ENCODE results near the gene FMC1. TPM values are rescaled to one million over a fixed set of nuclear protein-coding genes. Genes with fewer than 3 reads are reported as not detected.
"Not testable (repeated sequence)": the region's sequence is repeated elsewhere in the genome, so short reads cannot be mapped to it uniquely, and the experiment has no call there.

The FMC1 gene
- polyA plus RNA-seq, 4 donors: 22.5 to 36.2 (median 27.0) TPM

GRCh38 chr7:139340037-139340807 lies 915 bp upstream of the FMC1 start:
- peak; percentile 99 to 100 (median 100) for DNase-seq (ENCODE audit: low read depth in 4 of 4, low spot score in 2 of 4)

- DNase-seq (ENCODE audit: low read depth in 4 of 4, low spot score in 2 of 4): peak in 1 of 4 donors; percentile 88
Measured at GRCh38 chr7:139340808-139341057, 404 bp upstream of the FMC1 start.

GRCh38 chr7:139341776-139342226 lies 664 bp downstream of the FMC1 start:
- DNase-seq (ENCODE audit: low read depth in 4 of 4, low spot score in 2 of 4): peak in 1 of 4 donors; percentile 58

- DNase-seq (ENCODE audit: low read depth in 4 of 4, low spot score in 2 of 4): no peak
Measured at GRCh38 chr7:139345042-139345441, 3.9 kb downstream of the FMC1 start.

GRCh38 chr7:139351027-139351426 lies 9.9 kb downstream of the FMC1 start:
- DNase-seq (ENCODE audit: low read depth in 4 of 4, low spot score in 2 of 4): no peak

- no peak for DNase-seq (ENCODE audit: low read depth in 4 of 4, low spot score in 2 of 4)
Measured at GRCh38 chr7:139354729-139355128, 13.6 kb downstream of the FMC1 start.

- no peak for DNase-seq (ENCODE audit: low read depth in 4 of 4, low spot score in 2 of 4)
Measured at GRCh38 chr7:139355320-139355719, 14.2 kb downstream of the FMC1 start.

- not testable (repeated sequence) for DNase-seq (ENCODE audit: low read depth in 4 of 4, low spot score in 2 of 4)
Measured at GRCh38 chr7:139357729-139358506, 16.8 kb downstream of the FMC1 start.

- DNase-seq (ENCODE audit: low read depth in 4 of 4, low spot score in 2 of 4): peak in 1 of 4 donors; percentile 59
Measured at GRCh38 chr7:139358541-139359365, 17.6 kb downstream of the FMC1 start.

- peak; percentile 98 to 100 (median 98) for DNase-seq (ENCODE audit: low read depth in 4 of 4, low spot score in 2 of 4)
Measured at GRCh38 chr7:139359366-139360209, 18.5 kb downstream of the FMC1 start, which contains the start of gene LUC7L2. TSS of gene LUC7L2 (plus strand) at chr7:139359894. CDS start at chr7:139360262, 368 bp downstream.

- DNase-seq (ENCODE audit: low read depth in 4 of 4, low spot score in 2 of 4): peak; percentile 78 to 92 (median 90)
Measured at GRCh38 chr7:139360210-139360947, 19.2 kb downstream of the FMC1 start.

- DNase-seq (ENCODE audit: low read depth in 4 of 4, low spot score in 2 of 4): no peak
Measured at GRCh38 chr7:139360948-139361307, 19.8 kb downstream of the FMC1 start.

GRCh38 chr7:139361523-139361922 lies 20.4 kb downstream of the FMC1 start:
- DNase-seq (ENCODE audit: low read depth in 4 of 4, low spot score in 2 of 4): no peak

GRCh38 chr7:139362302-139362701 lies 21.2 kb downstream of the FMC1 start:
- no peak for DNase-seq (ENCODE audit: low read depth in 4 of 4, low spot score in 2 of 4)

- no peak for DNase-seq (ENCODE audit: low read depth in 4 of 4, low spot score in 2 of 4)
Measured at GRCh38 chr7:139362981-139363380, 21.8 kb downstream of the FMC1 start.

GRCh38 chr7:139365336-139365735 lies 24.2 kb downstream of the FMC1 start:
- no peak for DNase-seq (ENCODE audit: low read depth in 4 of 4, low spot score in 2 of 4)

- no peak for DNase-seq (ENCODE audit: low read depth in 4 of 4, low spot score in 2 of 4)
Measured at GRCh38 chr7:139366400-139366799, 25.3 kb downstream of the FMC1 start.

GRCh38 chr7:139367438-139368155 lies 26.5 kb downstream of the FMC1 start:
- no peak for DNase-seq (ENCODE audit: low read depth in 4 of 4, low spot score in 2 of 4)

Data from left renal cortex interstitium (tissue), 4 donors.